TTC549 (cell line): ENCODE data around the gene IFT88.

Experiments used
- FAIRE-seq: peaks from 2 replicates; lab custom pipeline; 2012; peaks lifted over from hg19 to GRCh38; lab: Jason Lieb, UNC

The IFT88 gene

DNA sequence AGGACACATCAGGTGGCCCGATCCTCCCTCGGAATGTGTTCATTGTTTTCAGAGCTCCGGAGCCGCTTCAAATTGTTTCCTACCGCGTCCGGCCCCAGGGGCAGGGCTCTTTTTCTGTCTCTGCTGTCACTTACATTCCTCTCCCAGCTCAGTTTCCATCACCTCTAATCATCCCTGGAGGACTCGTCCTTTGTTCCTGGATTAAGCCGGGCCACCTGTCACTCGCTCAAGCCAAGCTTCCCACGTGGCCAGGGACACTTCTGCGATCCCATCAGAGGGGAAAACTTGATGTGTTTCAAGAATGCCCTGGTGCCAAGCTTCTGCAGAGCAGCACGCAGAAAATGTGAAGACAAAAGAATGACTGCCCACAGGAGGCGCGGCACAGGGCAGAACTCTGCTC is 150.0 kb downstream of the IFT88 start:
- FAIRE-seq = no peak

DNA sequence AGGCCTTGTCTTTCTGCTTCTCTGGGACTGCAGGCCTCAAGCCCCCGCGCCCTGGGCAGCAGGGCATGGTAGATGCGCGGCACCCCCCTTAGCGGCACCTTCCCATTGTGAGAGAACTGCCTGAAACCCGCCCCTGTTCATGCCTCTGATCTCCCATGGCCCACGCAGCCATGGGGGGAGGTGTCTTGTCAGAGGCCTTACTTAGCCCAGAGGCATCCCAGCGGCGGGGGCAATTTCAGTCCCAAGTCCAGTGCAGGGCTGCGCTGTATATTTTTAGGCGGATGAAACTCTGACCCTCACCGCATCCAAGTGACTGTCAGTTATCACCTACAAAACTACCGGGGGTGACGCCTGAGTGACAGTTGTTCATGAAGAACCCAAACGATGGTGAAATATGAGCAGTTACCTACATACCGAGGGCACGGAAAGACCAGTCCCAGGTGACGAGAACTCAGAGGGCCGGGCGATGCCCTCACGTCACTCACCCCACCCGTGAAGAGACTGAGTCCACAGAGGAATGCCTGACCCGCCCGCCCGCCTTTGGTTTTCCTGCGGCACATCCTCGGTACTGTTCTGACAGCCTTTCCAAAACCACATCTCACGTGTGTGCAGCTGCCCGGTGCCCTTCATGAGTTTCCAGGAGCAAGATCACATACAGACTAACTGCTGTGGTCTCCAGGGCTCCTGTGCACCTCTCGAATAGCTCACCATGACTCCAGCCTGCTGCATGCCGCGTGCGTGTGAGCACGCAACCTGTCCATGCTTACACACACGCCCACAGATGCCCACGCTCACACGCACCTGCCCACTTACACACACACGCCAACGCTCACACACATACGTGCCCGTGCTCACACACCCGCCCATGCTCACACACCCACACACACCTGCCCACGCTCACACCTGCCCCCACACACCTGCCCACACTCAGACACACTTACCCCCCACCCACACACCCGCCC is 150.9 kb downstream of the IFT88 start:
- no peak for FAIRE-seq

DNA sequence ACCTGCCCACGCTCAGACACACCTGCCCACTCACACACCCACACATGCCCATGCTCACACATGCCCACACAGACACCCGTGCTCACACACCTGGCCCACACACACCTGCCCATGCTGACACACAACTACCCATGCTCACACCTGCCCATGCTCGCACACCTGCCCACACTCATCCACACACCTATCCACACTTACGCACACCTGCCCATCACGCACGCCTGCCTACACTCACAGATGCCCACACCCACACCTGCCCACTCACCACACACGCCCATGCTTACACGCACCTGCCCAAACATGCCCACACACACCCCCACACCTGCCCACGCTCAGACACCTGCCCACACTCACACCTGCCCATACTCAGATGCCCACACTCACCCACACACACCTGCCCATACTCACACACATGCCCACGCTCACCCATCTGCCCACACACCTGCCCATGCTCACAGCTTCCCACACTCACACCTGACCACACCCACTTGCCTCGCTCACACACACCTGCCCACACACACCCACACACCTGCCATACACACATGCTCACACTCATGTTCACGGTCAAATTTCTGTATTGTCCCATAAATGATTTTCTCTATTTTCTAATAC is 152.1 kb downstream of the IFT88 start:
- FAIRE-seq = no peak

DNA sequence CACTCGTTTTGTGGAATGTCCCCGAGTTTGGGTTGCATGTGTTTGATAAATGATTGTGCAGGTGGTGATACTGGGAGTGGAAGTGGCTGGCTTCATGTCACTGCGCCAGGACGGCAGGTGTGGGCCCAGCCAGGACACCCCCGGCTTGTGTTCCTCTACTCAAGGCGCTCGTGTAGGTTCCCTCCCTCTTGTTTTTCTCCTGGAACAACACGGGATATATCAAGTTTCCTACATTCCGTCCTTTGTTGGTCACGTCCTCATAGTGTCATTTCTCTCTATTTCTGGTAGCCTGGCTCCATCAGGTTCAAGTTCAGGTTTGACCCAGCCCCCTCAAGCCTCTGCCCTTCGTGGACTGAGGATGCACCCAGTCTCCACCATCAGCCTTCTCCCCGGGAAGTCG is 152.8 kb downstream of the IFT88 start:
- FAIRE-seq = no peak

DNA sequence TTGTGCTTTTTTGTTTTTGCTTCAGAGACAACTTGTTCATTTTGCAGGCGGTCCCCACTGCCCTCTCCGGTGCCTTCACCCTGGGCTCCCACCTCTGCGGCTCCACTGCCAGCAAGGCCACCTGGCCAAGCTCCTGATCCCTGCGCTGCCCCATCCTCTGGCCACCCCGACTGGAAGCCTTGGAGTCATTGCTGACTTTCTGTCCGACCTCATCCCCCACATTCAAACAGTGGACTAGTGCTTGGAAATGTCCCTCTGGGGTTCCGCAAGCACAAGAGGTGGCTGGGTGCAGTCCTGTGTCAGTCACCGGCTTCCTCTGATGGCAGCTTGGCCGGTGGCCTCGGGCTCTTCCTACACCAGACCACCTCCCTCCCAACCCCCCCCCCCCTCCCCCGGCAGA is 153.5 kb downstream of the IFT88 start:
- FAIRE-seq = no peak

DNA sequence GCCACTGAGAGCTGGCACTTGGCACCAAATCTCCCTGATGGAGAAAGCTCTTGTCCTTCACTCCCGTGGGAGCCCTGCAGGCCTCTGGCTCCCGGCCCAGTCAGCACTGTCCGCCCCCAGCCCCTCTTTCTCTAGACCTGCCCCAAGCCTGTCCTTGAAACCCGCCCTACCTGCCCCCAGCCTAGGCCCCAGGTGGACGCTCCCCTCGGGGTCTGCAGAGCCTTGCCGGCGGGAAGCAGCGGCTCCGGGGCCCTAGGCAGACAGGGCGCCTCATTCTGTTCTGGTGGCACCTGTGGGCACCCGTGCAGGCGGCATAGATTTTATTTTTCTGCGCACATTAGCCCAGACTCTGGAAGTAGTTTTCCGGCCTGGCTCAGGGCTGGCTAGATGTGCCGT is 154.1 kb downstream of the IFT88 start:
- no peak for FAIRE-seq

DNA sequence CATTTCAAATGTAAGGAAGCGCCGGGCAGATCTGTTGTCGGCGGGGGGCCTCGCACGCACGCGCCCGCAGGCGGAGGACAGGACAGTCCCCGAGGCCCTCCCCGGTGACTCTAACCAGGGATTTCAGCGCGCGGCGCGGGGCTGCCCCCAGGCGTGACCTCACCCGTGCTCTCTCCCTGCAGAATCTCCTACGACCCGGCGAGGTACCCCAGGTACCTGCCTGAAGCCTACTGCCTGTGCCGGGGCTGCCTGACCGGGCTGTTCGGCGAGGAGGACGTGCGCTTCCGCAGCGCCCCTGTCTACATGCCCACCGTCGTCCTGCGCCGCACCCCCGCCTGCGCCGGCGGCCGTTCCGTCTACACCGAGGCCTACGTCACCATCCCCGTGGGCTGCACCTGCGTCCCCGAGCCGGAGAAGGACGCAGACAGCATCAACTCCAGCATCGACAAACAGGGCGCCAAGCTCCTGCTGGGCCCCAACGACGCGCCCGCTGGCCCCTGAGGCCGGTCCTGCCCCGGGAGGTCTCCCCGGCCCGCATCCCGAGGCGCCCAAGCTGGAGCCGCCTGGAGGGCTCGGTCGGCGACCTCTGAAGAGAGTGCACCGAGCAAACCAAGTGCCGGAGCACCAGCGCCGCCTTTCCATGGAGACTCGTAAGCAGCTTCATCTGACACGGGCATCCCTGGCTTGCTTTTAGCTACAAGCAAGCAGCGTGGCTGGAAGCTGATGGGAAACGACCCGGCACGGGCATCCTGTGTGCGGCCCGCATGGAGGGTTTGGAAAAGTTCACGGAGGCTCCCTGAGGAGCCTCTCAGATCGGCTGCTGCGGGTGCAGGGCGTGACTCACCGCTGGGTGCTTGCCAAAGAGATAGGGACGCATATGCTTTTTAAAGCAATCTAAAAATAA is 154.7 kb downstream of the IFT88 start:
- no peak for FAIRE-seq

DNA sequence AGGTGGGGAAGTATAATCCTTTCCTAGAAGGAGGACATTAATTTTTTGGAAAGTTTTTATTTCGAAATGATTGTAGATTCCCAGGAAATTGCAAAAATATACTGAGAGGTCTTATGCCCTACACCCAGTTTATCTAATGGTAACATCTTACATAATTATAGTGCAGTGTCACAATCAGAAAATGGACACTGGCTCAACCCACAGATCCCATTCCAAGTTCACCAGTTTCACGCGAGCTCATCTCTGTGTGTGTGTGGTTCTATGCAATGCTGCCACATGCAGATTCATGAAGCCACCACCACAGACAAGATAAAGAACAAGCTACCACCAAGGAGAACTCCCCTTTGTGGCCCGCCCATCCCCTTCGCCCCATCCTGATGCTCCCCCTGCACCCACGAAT is 160.9 kb downstream of the IFT88 start:
- no peak for FAIRE-seq

DNA sequence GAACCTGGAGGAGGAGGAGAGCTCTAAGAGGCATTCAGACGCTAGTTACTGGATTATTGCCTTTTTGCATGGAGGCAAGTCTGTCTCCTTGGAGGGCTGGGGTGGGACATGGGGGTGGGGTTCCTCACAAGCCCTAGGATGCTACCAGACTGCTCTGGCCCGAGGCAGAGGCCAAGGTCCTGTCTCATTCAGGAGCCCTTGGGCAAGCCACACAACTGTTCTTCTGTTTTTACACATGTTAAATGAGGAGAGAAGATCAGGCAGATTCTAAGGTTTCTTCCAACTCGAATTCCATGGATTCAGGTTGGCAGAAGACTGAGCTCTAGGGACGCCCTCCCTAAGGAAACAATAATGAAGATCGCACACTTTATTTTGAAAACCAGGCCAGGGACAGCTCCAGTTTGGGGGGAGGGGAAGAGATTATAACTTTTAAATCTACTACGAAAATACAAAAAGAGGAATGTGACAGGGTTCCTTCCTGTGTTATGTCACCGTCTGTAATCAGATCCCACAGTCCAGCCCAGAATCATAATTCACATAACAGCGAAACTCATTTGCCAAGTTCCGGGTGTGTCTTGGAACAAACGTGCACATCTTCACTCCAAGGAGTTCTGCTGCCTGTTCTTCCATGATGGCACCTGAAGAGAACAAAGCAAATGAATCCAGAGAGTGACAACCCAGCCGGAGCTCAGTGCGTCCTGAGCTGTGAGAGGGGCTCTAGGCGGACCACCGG is 161.8 kb downstream of the IFT88 start:
- no peak for FAIRE-seq

DNA sequence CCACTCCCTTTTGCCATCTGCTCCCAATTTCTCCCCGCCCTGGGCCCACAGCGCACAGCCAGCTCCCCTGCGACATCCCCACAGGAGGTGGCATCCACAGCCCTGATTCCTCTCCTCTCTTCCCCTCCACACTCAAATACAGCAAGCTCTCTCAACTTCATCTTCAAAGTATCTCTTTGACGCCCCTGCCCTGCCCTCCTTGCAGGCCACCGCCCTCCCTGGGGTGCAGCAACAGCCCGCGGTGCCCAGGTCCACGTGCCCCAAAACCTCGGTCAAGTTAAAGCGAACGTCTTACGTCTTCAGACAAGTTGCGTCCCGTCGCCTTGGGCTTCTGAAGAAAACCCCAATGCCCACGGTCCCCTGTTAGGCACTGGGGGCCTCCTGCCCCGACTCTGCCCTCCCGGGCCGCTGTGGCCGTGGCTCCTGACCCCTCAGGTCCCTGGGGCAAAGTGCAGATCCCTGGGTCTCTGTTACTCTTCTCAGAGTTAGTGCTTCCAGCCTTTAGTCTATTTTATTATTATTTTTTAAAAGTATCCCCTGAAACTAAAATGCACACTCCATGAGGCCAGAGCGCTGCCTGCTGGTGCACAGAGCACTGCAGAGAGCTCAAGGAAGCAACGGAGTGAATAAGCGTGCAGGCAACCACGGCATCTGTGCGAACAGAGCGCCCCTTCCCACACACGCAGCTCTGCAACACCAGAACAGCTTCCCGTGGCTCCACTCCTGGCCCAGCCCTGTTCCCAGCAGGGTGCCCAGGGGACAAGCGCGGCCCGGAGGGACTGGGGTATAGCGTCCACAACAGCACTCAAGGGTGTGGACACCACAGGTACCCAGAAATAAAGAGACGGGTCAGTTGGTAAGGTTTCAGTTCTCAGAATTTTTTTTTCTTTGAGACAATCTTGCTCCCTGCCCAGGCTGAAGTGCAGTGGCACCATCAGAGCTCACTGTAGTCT is 163.0 kb downstream of the IFT88 start:
- no peak for FAIRE-seq

DNA sequence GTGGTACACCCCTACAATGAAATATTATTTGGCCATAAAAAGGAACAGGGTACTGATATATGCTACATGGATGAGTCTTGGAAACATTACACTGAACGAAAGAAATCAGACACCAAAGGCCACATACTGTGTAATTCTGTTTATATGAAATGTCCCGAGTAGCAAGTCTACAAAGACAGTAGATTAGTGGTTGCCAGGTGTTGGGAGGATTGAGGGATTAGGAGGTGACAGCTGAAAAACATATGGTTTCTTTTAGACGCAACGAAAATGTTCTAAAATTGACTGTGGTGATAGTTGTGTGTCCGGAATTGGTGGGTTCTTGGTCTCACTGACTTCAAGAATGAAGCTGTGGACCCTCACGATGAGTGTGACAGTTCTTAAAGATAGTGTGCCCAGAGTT is 171.7 kb downstream of the IFT88 start:
- no peak for FAIRE-seq

DNA sequence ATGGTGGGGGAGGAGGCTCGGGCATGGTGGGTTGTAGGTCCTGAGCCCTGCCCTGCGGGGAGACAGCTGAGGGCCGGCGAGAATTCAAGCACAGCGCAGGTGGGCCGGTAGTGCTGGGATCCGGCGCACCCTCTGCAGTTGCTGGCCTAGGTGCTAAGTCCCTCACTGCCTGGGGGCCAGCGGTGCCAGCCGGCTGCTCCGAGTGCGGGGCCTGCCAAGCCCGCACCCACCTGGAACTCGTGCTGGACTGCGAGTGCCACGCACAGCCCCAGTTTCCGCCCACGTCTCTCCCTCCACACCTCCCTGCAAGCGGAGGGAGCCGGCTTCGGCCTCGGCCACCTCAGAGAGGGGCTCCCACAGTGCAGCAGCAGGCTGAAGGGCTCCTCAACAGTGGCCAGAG is 173.1 kb downstream of the IFT88 start:
- FAIRE-seq = no peak
